Stimulated activated CD4-positive, alpha-beta T cell treated with anti-CD3 and anti-CD28 coated beads, Interleukin-4, amount 100 ng/mL, for 24 hours (primary cell): Measurements from ENCODE around the gene OSMR.

Source experiments
- DNase-seq: peaks from one replicate; pipeline ENCODE4 v3.0.0-alpha.2; 2020

OSMR gene

DNA sequence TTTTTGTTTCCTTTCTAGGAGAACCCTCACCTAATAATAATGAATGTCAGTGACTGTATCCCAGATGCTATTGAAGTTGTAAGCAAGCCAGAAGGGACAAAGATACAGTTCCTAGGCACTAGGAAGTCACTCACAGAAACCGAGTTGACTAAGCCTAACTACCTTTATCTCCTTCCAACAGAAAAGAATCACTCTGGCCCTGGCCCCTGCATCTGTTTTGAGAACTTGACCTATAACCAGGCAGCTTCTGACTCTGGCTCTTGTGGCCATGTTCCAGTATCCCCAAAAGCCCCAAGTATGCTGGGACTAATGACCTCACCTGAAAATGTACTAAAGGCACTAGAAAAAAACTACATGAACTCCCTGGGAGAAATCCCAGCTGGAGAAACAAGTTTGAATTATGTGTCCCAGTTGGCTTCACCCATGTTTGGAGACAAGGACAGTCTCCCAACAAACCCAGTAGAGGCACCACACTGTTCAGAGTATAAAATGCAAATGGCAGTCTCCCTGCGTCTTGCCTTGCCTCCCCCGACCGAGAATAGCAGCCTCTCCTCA is 87.1 kb downstream of the OSMR start:
- no peak for DNase-seq

DNA sequence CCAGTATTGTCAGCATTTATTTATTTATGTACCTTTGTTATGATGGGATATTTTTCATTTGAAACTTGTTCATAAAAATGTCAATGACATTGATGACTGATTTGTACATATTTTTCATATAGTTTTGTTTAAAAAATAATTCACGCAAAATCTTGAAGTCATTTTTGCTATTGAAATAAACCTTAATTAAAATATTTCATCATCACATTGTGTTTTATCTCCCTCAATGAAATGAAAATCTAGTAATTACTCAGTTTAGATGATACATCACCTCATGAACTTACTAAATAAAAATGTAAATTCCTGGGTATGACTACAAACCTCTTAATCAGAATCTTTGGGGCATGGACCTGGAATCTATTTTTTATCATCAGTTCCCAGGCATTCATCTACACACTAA is 89.6 kb downstream of the OSMR start:
- no peak for DNase-seq

DNA sequence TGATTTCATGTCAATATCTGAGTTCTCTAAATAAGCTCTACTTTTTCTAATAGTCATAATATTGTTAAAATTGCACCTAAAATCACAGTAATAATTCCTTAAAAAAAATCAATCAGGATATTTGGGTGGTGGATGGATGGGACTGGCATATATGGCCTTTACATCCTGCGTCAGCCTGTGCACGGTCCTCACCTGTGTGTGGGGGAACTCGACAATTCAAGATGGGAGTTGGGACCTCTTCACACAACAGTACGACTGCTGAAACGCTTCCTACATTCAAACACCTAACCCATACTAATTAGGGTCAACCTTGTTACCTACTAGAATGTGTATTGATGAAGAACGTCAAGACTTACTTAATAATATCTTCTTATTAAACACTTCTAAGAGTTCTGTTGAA is 90.5 kb downstream of the OSMR start:
- no peak for DNase-seq

GRCh38 chr5:38938424-38938823 is 92.6 kb downstream of the OSMR start:
- DNase-seq: no peak

GRCh38 chr5:38938973-38939372 is 93.2 kb downstream of the OSMR start:
- DNase-seq: no peak

- DNase-seq: no peak
These were observed 94.5 kb downstream of the OSMR start for GRCh38 chr5:38940230-38940858.

DNA sequence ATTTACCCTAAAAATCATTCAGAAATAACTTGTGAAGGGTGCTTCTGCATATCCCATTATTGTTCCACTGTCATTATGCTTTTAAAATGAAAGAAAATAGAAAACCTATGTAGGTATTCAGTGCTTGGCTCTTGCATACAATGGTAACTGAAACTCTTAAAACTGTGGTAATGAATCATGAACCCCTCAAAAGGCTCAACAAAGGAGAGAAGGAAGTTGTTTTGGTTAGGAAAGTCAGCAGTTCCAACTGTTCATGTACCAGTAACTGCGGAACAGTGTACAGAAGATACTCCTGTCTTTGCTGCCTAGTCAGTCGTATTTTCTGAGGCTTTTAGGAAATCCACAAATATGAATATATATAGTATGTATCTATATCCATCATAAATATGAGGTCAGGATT is 96.1 kb downstream of the OSMR start:
- DNase-seq: no peak

- no peak for DNase-seq
These were observed 98.5 kb downstream of the OSMR start for GRCh38 chr5:38944282-38944681.

DNA sequence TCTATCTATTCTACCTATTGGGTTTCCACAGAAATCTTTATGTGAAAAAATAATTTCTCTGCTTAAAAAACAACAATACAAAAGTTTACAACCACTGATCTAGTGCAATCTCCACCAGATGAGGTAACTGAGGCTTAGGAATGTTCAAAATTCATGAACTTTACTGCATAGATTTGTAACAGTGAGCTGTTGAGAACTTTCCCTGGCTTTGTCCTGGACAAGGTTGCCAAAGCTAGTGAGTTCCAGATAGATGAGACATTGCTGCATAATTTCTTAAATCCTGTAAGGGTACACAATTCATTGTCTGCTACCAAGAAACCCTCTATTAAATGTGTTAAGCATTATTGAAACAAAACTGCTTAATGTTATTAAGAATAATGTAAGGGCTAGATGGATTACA is 102.7 kb downstream of the OSMR start:
- no peak for DNase-seq

DNA sequence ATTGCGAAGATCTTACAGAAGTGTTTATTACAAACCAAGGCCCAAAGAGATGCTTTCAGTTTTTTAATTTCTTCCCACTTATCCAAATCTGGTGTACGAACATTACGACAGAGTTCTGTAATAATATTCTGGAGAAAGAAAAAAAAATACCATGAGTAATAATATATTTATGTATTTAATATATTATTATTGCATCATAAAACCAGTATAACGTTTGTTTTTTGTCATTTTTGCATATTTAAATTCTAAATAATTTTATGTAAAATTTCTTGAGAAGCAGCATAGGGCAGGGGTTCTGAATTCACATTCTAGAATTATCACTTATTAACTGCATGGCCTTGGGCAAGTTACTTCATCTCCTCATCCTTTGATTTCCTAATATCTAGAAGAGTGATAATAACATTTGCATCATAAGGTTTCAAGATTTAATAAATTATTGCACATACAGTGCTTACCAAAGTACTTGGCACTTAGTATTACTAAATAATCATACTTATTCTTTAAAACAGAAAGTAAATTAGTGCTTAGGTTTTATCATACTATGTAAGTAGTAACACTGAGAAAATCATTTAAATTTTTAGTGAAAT is 107.7 kb downstream of the OSMR start:
- DNase-seq: no peak

DNA sequence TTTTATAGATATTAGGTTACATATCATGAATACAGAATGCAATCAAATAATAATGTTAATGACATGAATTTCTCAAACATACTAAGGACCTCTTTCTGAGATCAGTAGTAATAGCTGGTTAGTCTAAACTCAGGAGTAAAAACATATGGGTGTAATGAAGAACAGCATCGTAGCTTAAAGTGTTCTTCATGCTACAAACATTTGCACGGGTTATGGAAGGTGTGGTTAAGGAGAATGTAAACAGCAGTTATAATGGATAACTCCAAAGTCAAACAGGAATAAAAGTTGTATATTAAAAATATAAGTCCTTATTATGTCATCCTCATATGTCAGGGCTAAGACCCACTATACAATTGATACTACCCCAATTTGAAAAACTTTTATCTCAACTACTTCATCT is 115.9 kb downstream of the OSMR start:
- no peak for DNase-seq

DNA sequence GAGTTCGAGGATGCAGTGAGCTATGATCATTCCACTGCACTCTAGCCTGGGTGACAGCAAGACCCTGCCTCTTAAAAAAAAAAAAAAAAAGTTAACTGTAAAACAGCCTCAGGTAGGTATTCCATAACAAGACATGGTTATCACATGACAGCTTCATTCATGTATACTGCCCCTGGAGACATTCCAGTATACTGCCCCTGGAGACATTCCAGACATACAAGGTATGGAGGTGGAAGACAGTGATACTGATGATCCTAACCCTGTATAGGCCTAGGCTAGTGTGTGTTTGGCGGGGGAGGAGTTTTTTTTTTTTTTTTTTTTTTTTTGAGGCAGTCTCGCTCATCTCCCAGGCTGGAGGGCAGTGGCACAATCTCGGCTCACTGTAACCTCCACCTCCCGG is 122.9 kb downstream of the OSMR start:
- DNase-seq: no peak

DNA sequence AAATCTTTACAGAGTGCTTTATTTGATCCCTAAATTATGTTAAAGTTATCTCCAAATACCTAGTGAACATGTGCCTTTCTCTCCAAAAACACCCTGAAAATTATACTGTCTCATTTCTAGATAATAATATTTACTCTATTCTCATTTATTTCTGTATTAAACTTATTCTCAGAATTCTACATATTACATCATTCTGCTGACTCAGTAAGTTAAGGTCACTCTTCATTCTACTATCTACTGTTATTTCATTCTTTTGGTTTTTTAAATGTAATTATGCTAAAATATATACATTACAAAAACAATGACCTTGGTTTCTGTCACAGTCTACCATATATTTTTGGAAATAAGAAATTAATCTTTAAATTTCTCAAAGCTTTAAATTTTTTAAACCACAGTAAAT is 132.2 kb downstream of the OSMR start:
- no peak for DNase-seq

DNA sequence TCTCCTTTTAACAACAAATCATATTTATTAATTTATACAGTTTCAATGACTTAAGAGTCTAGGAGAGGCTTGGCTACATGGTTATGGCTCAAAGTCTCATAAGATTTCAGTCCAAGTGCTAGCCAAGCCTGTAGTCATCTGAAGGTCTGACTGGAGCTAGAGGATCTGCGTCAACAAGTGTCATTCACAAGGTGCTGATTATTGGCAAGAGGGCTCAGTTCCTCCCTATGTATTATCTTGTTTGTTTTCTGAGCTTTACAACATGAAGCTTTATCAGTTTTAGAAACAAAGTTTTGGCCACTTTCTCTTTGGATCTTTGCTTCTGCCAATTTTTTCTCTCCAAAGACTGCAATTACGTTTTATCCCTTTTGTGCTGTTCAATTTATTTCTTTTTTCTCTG is 133.7 kb downstream of the OSMR start:
- DNase-seq: no peak
